Stimulated activated memory B cell treated with anti-CD40 and anti-IgM and Interleukin-4, amounts not matched to agents 10 μg/mL and 1 μg/mL and 100 μg/mL, for 72 hours (primary cell): ENCODE results near the gene RC3H2.
"Not testable (repeated sequence)": the region's sequence is repeated elsewhere in the genome, so short reads cannot be mapped to it uniquely, and the experiment has no call there.

Experiments
- ATAC-seq: fragments of 150-1000 bp; cut with Tn5 transposase; 2 replicates; pipeline ENCODE4 v1.10.0; 2021
- H3K27ac Mint-ChIP-seq: one replicate; pipeline ENCODE4 v1.8.0; 2022; ENCODE audit warnings: mild to moderate bottlenecking, mixed read lengths
- H3K27me3 Mint-ChIP-seq: one replicate; pipeline ENCODE4 v1.8.0; 2022; ENCODE audit warnings: mixed read lengths
- H3K36me3 Mint-ChIP-seq: one replicate; pipeline ENCODE4 v1.8.0; 2022; ENCODE audit warnings: mixed read lengths
- H3K4me1 Mint-ChIP-seq: one replicate; pipeline ENCODE4 v1.8.0; 2022; ENCODE audit warnings: mixed read lengths
- H3K4me3 Mint-ChIP-seq: one replicate; pipeline ENCODE4 v1.8.0; 2022; ENCODE audit warnings: mild to moderate bottlenecking, moderate library complexity, mixed read lengths
- H3K9me3 Mint-ChIP-seq: one replicate; pipeline ENCODE4 v1.8.0; 2022; ENCODE audit warnings: mixed read lengths

The RC3H2 gene

DNA sequence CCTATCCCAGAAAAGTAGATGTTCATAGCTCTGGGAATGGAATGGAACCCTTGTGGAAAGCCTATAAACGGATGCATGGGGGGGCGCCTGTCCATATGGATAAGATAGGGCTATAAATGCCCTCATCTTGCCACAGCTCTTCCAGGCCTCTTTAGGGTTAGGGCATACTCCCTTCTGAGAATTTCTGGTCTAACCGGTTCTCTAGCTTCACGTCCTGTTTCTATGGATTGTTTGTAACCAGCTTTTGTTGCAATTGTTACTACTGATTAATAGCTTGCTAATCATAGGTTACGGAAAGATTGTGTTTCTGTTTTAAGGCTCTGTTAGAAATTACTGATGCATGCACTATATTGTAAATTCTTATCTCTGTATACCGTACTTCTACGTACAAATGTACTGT is 95.9 kb downstream of the RC3H2 start:
- H3K36me3 Mint-ChIP-seq: peaks cover 11% of the 10 kb centered on the region
- H3K9me3 Mint-ChIP-seq, H3K27ac Mint-ChIP-seq, ATAC-seq, H3K4me3 Mint-ChIP-seq, H3K27me3 Mint-ChIP-seq, H3K4me1 Mint-ChIP-seq: not testable (repeated sequence)

DNA sequence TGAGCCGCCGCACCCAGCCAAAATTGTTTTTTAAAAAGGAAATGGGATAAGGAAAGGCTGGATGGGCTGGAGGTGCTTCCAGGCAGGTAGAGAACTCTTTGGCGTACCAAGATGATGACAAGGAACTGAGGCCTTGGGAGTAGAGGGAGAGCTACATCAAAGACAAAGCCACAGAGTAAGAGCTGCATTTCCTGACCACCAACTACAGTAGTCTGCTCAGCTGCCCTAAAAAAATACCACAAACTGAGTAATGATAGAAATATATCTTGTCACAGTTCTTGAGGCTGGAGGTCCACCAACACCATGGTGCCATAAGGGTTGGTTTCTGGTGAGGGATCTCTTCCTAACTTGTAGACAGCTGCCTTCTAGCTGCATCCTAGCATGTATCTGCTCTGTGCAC is 97.0 kb downstream of the RC3H2 start:
- Mint-ChIP-seq H3K4me1 (no peaks in the 10 kb centered on the region), H3K27ac (no peak overlapping the region), H3K27me3 (no peaks in the 10 kb centered on the region), H3K36me3 (peaks cover 11% of the 10 kb centered on the region), H3K9me3 (no peaks in the 10 kb centered on the region), H3K4me3 (no peak overlapping the region)
- no peak for ATAC-seq

DNA sequence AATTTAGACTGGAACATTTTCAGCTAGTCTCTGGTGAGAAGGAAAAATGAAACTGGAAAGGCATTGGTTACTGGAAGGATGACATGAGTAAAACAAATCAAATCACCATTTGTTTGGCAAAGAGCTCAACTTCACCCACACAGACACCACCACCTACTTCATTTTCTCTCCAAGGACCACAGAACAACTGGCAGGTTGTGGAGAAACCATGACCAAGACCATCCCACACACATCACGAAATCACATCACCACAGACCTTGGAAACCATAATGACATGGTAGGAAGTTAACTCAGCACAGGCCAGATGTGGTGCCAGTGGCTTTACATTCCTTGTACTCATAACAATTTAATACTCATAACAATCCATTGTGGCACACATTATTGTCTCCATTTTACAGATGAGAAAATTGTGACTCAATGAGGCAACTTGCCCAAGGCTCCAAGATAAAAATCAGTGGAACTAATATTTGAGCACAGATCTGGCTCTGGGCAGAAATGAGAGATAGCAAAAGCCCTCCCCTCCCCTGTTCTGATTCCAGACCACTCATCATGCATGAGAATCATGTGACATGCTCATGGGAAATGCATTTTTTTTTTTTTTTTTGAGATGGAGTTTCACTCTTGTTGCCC is 97.8 kb downstream of the RC3H2 start:
- Mint-ChIP-seq H3K4me1 (no peaks in the 10 kb centered on the region), H3K36me3 (peaks cover 11% of the 10 kb centered on the region), H3K27ac (no peak overlapping the region), H3K4me3 (no peak overlapping the region), H3K9me3 (no peaks in the 10 kb centered on the region), H3K27me3 (no peaks in the 10 kb centered on the region)
- peak; percentile 63 for ATAC-seq

DNA sequence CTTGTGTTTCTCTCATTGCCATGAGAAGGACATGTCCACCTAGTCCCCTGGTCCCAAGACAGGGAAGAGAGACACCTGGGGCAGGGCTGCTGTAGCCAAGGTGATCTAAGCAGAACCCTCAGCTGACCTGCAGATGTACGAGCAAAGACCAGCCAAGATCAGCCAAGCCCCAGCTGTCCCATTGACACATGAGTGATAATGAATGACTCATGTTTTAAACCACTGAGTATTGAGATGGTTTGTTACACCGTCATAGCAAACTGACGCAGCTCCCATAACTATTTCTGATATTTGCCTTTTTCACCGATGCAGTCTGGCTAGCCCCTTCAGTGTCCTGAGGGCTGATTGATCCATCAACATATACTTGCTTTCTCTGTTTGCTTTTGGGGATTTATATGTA is 98.5 kb downstream of the RC3H2 start:
- ATAC-seq: no peak
- no peaks in the 10 kb centered on the region for H3K27me3 Mint-ChIP-seq
- H3K27ac Mint-ChIP-seq: no peak overlapping the region
- H3K9me3 Mint-ChIP-seq: no peaks in the 10 kb centered on the region
- H3K4me3 Mint-ChIP-seq: no peak overlapping the region
- peaks cover 11% of the 10 kb centered on the region for H3K36me3 Mint-ChIP-seq
- no peaks in the 10 kb centered on the region for H3K4me1 Mint-ChIP-seq

DNA sequence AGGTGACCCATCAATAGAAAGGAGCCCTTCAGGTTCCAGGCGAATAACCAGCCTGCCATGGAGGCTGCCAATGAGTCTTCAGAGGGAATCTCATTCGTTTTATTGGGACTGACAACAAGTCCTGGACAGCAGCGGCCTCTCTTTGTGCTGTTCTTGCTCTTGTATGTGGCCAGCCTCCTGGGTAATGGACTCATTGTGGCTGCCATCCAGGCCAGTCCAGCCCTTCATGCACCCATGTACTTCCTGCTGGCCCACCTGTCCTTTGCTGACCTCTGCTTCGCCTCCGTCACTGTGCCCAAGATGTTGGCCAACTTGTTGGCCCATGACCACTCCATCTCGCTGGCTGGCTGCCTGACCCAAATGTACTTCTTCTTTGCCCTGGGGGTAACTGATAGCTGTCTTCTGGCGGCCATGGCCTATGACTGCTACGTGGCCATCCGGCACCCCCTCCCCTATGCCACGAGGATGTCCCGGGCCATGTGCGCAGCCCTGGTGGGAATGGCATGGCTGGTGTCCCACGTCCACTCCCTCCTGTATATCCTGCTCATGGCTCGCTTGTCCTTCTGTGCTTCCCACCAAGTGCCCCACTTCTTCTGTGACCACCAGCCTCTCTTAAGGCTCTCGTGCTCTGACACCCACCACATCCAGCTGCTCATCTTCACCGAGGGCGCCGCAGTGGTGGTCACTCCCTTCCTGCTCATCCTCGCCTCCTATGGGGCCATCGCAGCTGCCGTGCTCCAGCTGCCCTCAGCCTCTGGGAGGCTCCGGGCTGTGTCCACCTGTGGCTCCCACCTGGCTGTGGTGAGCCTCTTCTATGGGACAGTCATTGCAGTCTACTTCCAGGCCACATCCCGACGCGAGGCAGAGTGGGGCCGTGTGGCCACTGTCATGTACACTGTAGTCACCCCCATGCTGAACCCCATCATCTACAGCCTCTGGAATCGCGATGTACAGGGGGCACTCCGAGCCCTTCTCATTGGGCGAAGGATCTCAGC is 104.8 kb downstream of the RC3H2 start, which contains the start of gene OR1K1:
OR1K1 (plus strand) TSS at position 58 of the 995 bp plus-strand sequence; CDS start at position 58, 0 bp downstream.
- Mint-ChIP-seq H3K27me3 (no peaks in the 10 kb centered on the region), H3K9me3 (no peaks in the 10 kb centered on the region), H3K4me1 (peaks cover 5% of the 10 kb centered on the region), H3K36me3 (peaks cover 11% of the 10 kb centered on the region), H3K27ac (no peak within 1 kb of the TSS), H3K4me3 (no peak within 1 kb of the TSS)
- no peak for ATAC-seq

DNA sequence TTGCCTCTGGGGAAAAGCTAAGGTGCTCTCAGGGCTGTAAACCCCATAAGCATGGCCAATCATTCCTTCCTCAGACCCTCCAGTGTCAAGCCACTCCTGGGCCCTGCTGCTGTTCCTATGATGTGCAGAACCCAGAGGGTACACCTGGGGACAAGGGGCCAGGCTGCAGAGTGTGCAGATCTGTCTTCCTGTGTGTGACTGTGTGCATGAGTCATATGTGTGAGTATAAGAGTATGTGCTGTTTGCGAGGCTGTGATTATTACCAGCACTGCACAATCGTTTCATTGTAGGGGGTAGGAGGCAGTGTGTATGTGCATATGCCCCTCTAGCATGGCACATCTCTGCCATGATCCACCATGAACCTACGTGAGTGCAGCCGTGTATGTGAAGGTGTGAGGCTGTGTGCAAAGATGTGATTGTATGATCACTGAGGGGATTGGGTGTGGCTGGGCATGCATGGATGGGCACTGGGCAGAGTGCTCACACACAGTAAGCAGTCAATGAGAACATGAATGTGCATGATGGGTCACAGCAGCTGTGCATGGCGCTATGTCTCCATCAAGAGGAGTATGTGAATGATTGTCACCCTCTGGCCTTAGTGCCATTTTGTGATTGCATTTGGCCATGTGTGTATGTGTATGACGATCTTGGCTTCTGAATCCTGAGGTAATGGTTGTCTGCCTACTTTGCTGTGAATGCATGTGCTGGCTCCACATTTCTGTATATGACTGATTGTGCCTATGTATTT is 107.7 kb downstream of the RC3H2 start:
- H3K36me3 Mint-ChIP-seq: peaks cover 15% of the 10 kb centered on the region
- H3K4me3 Mint-ChIP-seq: no peak overlapping the region
- no peaks in the 10 kb centered on the region for H3K9me3 Mint-ChIP-seq
- no peak overlapping the region for H3K27ac Mint-ChIP-seq
- peaks cover 5% of the 10 kb centered on the region for H3K4me1 Mint-ChIP-seq
- H3K27me3 Mint-ChIP-seq: no peaks in the 10 kb centered on the region
- peak; percentile 27 for ATAC-seq
